ENCODE measurements around the gene ATP5MG. TPM values are rescaled to one million over a fixed set of nuclear protein-coding genes. Genes with fewer than 3 reads are reported as not detected.
A peak's percentile ranks its signal among the peaks of the same experiment; 100 is the strongest.

The ATP5MG gene
- total and polyA plus RNA-seq, 4 experiments from 2014 or later = 158 to 704 (median 378) TPM

- H3K9me3 Mint-ChIP-seq = no peaks in the 10 kb centered on the region
- Histone ChIP-seq H3K4me1 (ENCODE audit: insufficient read depth, low read length) (no peaks in the 10 kb centered on the region), H3K27ac (ENCODE audit: low read depth, low read length) (no peak overlapping the region), H3K9me3 (ENCODE audit: control insufficient read depth in 1 of 2, low read length in 2 of 2) (no peaks in the 10 kb centered on the region), H3K4me3 (ENCODE audit: low read length in 2 of 2) (no peak overlapping the region), H3K27me3 (ENCODE audit: insufficient read depth, low read length) (no peaks in the 10 kb centered on the region), H3K36me3 (ENCODE audit: insufficient read depth, low read length) (peaks cover 83% of the 10 kb centered on the region)
- intact Hi-C loops (cut with micrococcal nuclease) = no loop called here
- ChIA-PET CTCF (ENCODE audit: partially characterized antibody) (no interaction called here), POLR2A (ENCODE audit: partially characterized antibody) (interaction anchor here (0.5 kb wide), 1 partner anchor 9 kb away, joined by 3 read pairs; no protein-coding TSS in a partner anchor)
- no peak for DNase-seq
- H3K36me3 Mint-ChIP-seq = peaks cover 79 to 87% of the 10 kb centered on the region in 2 donors
- H3K4me3 Mint-ChIP-seq = no peak overlapping the region
- peak overlapping the region in 1 of 7 donors; percentile 12 for H3K27ac Mint-ChIP-seq
- peaks cover 0 to 3% (median 0%) of the 10 kb centered on the region in 4 donors for H3K4me1 Mint-ChIP-seq
- no peaks in the 10 kb centered on the region for H3K27me3 Mint-ChIP-seq
These were observed 30.6 kb upstream of the ATP5MG start for GRCh38 chr11:118370774-118371173.

DNA sequence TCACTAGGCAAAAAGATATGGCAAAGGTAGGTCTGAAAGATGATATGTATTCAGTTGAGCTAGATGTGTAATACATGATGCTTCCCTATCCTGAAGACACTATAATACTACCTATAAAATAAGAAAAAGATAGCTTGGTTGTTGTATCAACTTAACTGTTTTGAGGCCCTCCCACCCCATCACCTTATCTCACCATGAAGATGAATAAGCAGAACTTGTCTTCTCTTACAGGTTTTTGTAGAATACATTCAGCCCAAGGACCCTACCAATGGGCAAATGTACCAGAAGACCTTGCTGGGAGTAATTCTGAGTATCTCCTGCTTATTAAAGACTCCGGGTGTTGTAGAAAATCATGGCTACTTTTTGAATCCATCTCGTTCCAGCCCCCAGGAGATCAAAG is 28.1 kb upstream of the ATP5MG start:
- DNase-seq = no peak
- H3K4me1 Mint-ChIP-seq = peaks cover 0 to 2% (median 0%) of the 10 kb centered on the region in 4 donors
- peaks cover 77 to 88% of the 10 kb centered on the region in 2 donors for H3K36me3 Mint-ChIP-seq
- peaks cover 86% of the 10 kb centered on the region for H3K36me3 ChIP-seq (ENCODE audit: insufficient read depth, low read length)
- H3K9me3 Mint-ChIP-seq = no peaks in the 10 kb centered on the region
- intact Hi-C loops (cut with micrococcal nuclease) = no loop called here
- no peaks in the 10 kb centered on the region for H3K27me3 ChIP-seq (ENCODE audit: insufficient read depth, low read length)
- no peaks in the 10 kb centered on the region for H3K9me3 ChIP-seq (ENCODE audit: control insufficient read depth in 1 of 2, low read length in 2 of 2)
- POLR2A ChIA-PET (ENCODE audit: partially characterized antibody) = interaction anchor here (1.5 kb wide), 1 partner anchor 132 kb away, joined by 3 read pairs; no protein-coding TSS in a partner anchor
- no peak overlapping the region for H3K4me3 ChIP-seq (ENCODE audit: low read length in 2 of 2)
- H3K27ac Mint-ChIP-seq = peak overlapping the region in 1 of 7 donors; percentile 48
- no peaks in the 10 kb centered on the region for H3K4me1 ChIP-seq (ENCODE audit: insufficient read depth, low read length)
- no peak overlapping the region for H3K27ac ChIP-seq (ENCODE audit: low read depth, low read length)
- CTCF ChIA-PET (ENCODE audit: partially characterized antibody) = interaction anchor here (1.0 to 3.0 kb wide), 7 partner anchors 10 to 201 kb away, joined by 3 to 10 read pairs (median 3); no protein-coding TSS in a partner anchor
- no peak overlapping the region for H3K4me3 Mint-ChIP-seq
- no peaks in the 10 kb centered on the region for H3K27me3 Mint-ChIP-seq

DNA sequence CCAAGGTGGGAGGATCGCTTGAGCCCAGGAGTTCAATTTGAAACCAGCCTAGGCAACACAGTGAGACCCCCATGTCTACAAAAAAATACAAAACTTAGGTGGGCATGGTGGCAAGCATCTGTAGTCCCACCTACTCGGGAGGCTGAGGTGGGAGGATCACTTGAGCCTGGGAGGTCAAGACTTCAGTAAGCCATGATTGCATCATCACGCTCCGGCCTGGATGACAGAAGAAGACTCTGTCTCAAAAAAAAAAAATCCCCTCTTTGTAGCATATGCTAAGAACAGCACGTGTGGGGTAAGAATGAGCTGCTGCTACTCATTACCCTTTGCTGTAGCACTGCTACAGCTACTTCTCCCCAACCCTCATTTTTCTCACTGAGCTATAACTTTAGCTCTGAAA is 27.5 kb upstream of the ATP5MG start:
- Histone ChIP-seq H3K9me3 (ENCODE audit: control insufficient read depth in 1 of 2, low read length in 2 of 2) (no peaks in the 10 kb centered on the region), H3K36me3 (ENCODE audit: insufficient read depth, low read length) (peaks cover 86% of the 10 kb centered on the region), H3K27ac (ENCODE audit: low read depth, low read length) (no peak overlapping the region), H3K4me3 (ENCODE audit: low read length in 2 of 2) (no peak overlapping the region), H3K4me1 (ENCODE audit: insufficient read depth, low read length) (no peaks in the 10 kb centered on the region), H3K27me3 (ENCODE audit: insufficient read depth, low read length) (no peaks in the 10 kb centered on the region)
- no peaks in the 10 kb centered on the region for H3K9me3 Mint-ChIP-seq
- ChIA-PET CTCF (ENCODE audit: partially characterized antibody) (interaction anchor here (0.7 to 3.0 kb wide), 6 partner anchors 10 to 150 kb away, joined by 3 to 10 read pairs (median 4); no protein-coding TSS in a partner anchor), POLR2A (ENCODE audit: partially characterized antibody) (interaction anchor here (0.6 to 1.5 kb wide), 2 partner anchors 91 to 132 kb away, joined by 3 read pairs; no protein-coding TSS in a partner anchor)
- H3K4me3 Mint-ChIP-seq = no peak overlapping the region
- peaks cover 0 to 2% (median 0%) of the 10 kb centered on the region in 4 donors for H3K4me1 Mint-ChIP-seq
- no peak for DNase-seq
- H3K27ac Mint-ChIP-seq = peak overlapping the region in 1 of 7 donors; percentile 25
- H3K27me3 Mint-ChIP-seq = no peaks in the 10 kb centered on the region
- H3K36me3 Mint-ChIP-seq = peaks cover 76 to 86% of the 10 kb centered on the region in 2 donors
- intact Hi-C loops (cut with micrococcal nuclease) = no loop called here

GRCh38 chr11:118374729-118375128 is 26.7 kb upstream of the ATP5MG start:
- H3K27me3 ChIP-seq (ENCODE audit: insufficient read depth, low read length) = no peaks in the 10 kb centered on the region
- H3K4me1 ChIP-seq (ENCODE audit: insufficient read depth, low read length) = no peaks in the 10 kb centered on the region
- Mint-ChIP-seq H3K4me3 (no peak overlapping the region), H3K27me3 (no peaks in the 10 kb centered on the region), H3K4me1 (peaks cover 0 to 2% (median 0%) of the 10 kb centered on the region in 4 donors), H3K9me3 (no peaks in the 10 kb centered on the region), H3K27ac (peak overlapping the region in 1 of 7 donors; percentile 61), H3K36me3 (peaks cover 76 to 86% of the 10 kb centered on the region in 2 donors)
- POLR2A ChIA-PET (ENCODE audit: partially characterized antibody) = no interaction called here
- no peak overlapping the region for H3K27ac ChIP-seq (ENCODE audit: low read depth, low read length)
- CTCF ChIA-PET (ENCODE audit: partially characterized antibody) = interaction anchor here (0.8 to 3.0 kb wide), 5 partner anchors 11 to 149 kb away, joined by 3 to 10 read pairs (median 4); no protein-coding TSS in a partner anchor
- intact Hi-C loops (cut with micrococcal nuclease) = no loop called here
- H3K4me3 ChIP-seq (ENCODE audit: low read length in 2 of 2) = no peak overlapping the region
- peaks cover 88% of the 10 kb centered on the region for H3K36me3 ChIP-seq (ENCODE audit: insufficient read depth, low read length)
- no peak for DNase-seq
- no peaks in the 10 kb centered on the region for H3K9me3 ChIP-seq (ENCODE audit: control insufficient read depth in 1 of 2, low read length in 2 of 2)

- no peaks in the 10 kb centered on the region for H3K9me3 ChIP-seq (ENCODE audit: control insufficient read depth in 1 of 2, low read length in 2 of 2)
- CTCF ChIA-PET (ENCODE audit: partially characterized antibody) = interaction anchor here (1.5 kb wide), 1 partner anchor 80 kb away, joined by 6 read pairs; no protein-coding TSS in a partner anchor
- H3K27ac ChIP-seq (ENCODE audit: low read depth, low read length) = no peak overlapping the region
- H3K4me3 Mint-ChIP-seq = no peak overlapping the region
- peaks cover 68 to 83% of the 10 kb centered on the region in 2 donors for H3K36me3 Mint-ChIP-seq
- intact Hi-C loops (cut with micrococcal nuclease) = no loop called here
- no peaks in the 10 kb centered on the region for H3K27me3 Mint-ChIP-seq
- no peaks in the 10 kb centered on the region for H3K27me3 ChIP-seq (ENCODE audit: insufficient read depth, low read length)
- H3K4me3 ChIP-seq (ENCODE audit: low read length in 2 of 2) = no peak overlapping the region
- no peaks in the 10 kb centered on the region for H3K4me1 ChIP-seq (ENCODE audit: insufficient read depth, low read length)
- POLR2A ChIA-PET (ENCODE audit: partially characterized antibody) = no interaction called here
- H3K27ac Mint-ChIP-seq = peak overlapping the region in 4 of 7 donors; percentile 2 to 82 (median 34)
- no peaks in the 10 kb centered on the region for H3K4me1 Mint-ChIP-seq
- no peak for DNase-seq
- H3K9me3 Mint-ChIP-seq = no peaks in the 10 kb centered on the region
- peaks cover 89% of the 10 kb centered on the region for H3K36me3 ChIP-seq (ENCODE audit: insufficient read depth, low read length)
These were observed 25.4 kb upstream of the ATP5MG start for GRCh38 chr11:118375978-118376377.

- ChIA-PET CTCF (ENCODE audit: partially characterized antibody) (interaction anchor here (0.6 kb wide), 1 partner anchor 13 kb away, joined by 3 read pairs; no protein-coding TSS in a partner anchor), POLR2A (ENCODE audit: partially characterized antibody) (interaction anchor here (0.6 kb wide), 1 partner anchor 9 kb away, joined by 3 read pairs; no protein-coding TSS in a partner anchor)
- Histone ChIP-seq H3K9me3 (ENCODE audit: control insufficient read depth in 1 of 2, low read length in 2 of 2) (no peaks in the 10 kb centered on the region), H3K4me1 (ENCODE audit: insufficient read depth, low read length) (no peaks in the 10 kb centered on the region), H3K27me3 (ENCODE audit: insufficient read depth, low read length) (no peaks in the 10 kb centered on the region), H3K27ac (ENCODE audit: low read depth, low read length) (no peak overlapping the region), H3K36me3 (ENCODE audit: insufficient read depth, low read length) (peaks cover 89% of the 10 kb centered on the region), H3K4me3 (ENCODE audit: low read length in 2 of 2) (no peak overlapping the region)
- H3K27me3 Mint-ChIP-seq = no peaks in the 10 kb centered on the region
- H3K36me3 Mint-ChIP-seq = peaks cover 63 to 78% of the 10 kb centered on the region in 2 donors
- H3K4me1 Mint-ChIP-seq = no peaks in the 10 kb centered on the region
- DNase-seq = no peak
- H3K4me3 Mint-ChIP-seq = no peak overlapping the region
- no peaks in the 10 kb centered on the region for H3K9me3 Mint-ChIP-seq
- no peak overlapping the region for H3K27ac Mint-ChIP-seq
- intact Hi-C loops (cut with micrococcal nuclease) = no loop called here
These were observed 21.9 kb upstream of the ATP5MG start for GRCh38 chr11:118379497-118379896.

GRCh38 chr11:118380571-118380970 is 20.8 kb upstream of the ATP5MG start:
- POLR2A ChIA-PET (ENCODE audit: partially characterized antibody) = no interaction called here
- CTCF ChIA-PET (ENCODE audit: partially characterized antibody) = interaction anchor here (1.1 kb wide), 1 partner anchor 108 kb away, joined by 3 read pairs; no protein-coding TSS in a partner anchor
- no peak for DNase-seq
- Histone ChIP-seq H3K27me3 (ENCODE audit: insufficient read depth, low read length) (no peaks in the 10 kb centered on the region), H3K36me3 (ENCODE audit: insufficient read depth, low read length) (peaks cover 89% of the 10 kb centered on the region), H3K9me3 (ENCODE audit: control insufficient read depth in 1 of 2, low read length in 2 of 2) (no peaks in the 10 kb centered on the region), H3K4me3 (ENCODE audit: low read length in 2 of 2) (no peak overlapping the region), H3K4me1 (ENCODE audit: insufficient read depth, low read length) (no peaks in the 10 kb centered on the region), H3K27ac (ENCODE audit: low read depth, low read length) (no peak overlapping the region)
- no peak overlapping the region for H3K4me3 Mint-ChIP-seq
- H3K27ac Mint-ChIP-seq = peak overlapping the region in 1 of 7 donors; percentile 29
- intact Hi-C loops (cut with micrococcal nuclease) = loop anchor here (5.0 kb wide), 1 partner anchor 107 kb away; no protein-coding TSS in a partner anchor
- H3K9me3 Mint-ChIP-seq = no peaks in the 10 kb centered on the region
- no peaks in the 10 kb centered on the region for H3K4me1 Mint-ChIP-seq
- peaks cover 65 to 82% of the 10 kb centered on the region in 2 donors for H3K36me3 Mint-ChIP-seq
- no peaks in the 10 kb centered on the region for H3K27me3 Mint-ChIP-seq

Measured in CD4-positive, alpha-beta memory T cell (primary cell).